Smooth muscle cell (in vitro differentiated cells): ENCODE measurements around the gene ASB16. TPM values are rescaled to one million over a fixed set of nuclear protein-coding genes. Genes with fewer than 3 reads are reported as not detected.

ENCODE experiments used
- DNase-seq: peaks from one replicate; lab custom pipeline; 2025; ENCODE audit not compliant: unreplicated experiment; lab: John Stamatoyannopoulos, UW
- H2AFZ ChIP-seq: fragments of 200-600 bp; sonication (generic); 2 replicates; pipeline ENCODE4 v1.6.0; 2016; ENCODE audit warnings: antibody characterized with exemption, low read depth, mild to moderate bottlenecking
- H3F3A ChIP-seq: fragments of 200-600 bp; sonication (generic); 2 replicates; pipeline ENCODE4 v1.6.0; 2017; ENCODE audit warnings: antibody characterized with exemption, low read depth
- H3K27ac ChIP-seq: fragments of 200-600 bp; sonication (generic); 2 replicates; pipeline ENCODE4 v1.5.1; 2016; ENCODE audit warnings: low read depth, mild to moderate bottlenecking
- H3K27me3 ChIP-seq: fragments of 200-600 bp; sonication (generic); 2 replicates; pipeline ENCODE4 v1.6.1; 2016; ENCODE audit warnings: low read depth, mild to moderate bottlenecking
- H3K36me3 ChIP-seq: fragments of 200-600 bp; sonication (generic); 2 replicates; pipeline ENCODE4 v1.5.1; 2016; ENCODE audit warnings: low read depth
- H3K4me1 ChIP-seq: fragments of 200-600 bp; sonication (generic); 2 replicates; pipeline ENCODE4 v1.5.1; 2016; ENCODE audit warnings: low read depth
- H3K4me2 ChIP-seq: fragments of 200-600 bp; sonication (generic); 2 replicates; pipeline ENCODE4 v1.6.0; 2016; ENCODE audit warnings: mild to moderate bottlenecking
- H3K4me3 ChIP-seq: fragments of 200-600 bp; sonication (generic); 2 replicates; pipeline ENCODE4 v1.5.1; 2016; ENCODE audit warnings: mild to moderate bottlenecking
- H3K79me2 ChIP-seq: fragments of 200-600 bp; sonication (generic); 2 replicates; pipeline ENCODE4 v1.6.0; 2016; ENCODE audit warnings: low read depth, mild to moderate bottlenecking
- H3K9ac ChIP-seq: fragments of 200-600 bp; sonication (generic); 2 replicates; pipeline ENCODE4 v1.6.0; 2016; ENCODE audit warnings: low read depth
- H3K9me3 ChIP-seq: fragments of 200-600 bp; sonication (generic); replicated peaks from 2 replicates; pipeline ENCODE4 v1.5.1; 2016; ENCODE audit warnings: low read depth
- H4K20me1 ChIP-seq: fragments of 200-600 bp; sonication (generic); 2 replicates; pipeline ENCODE4 v1.6.0; 2016; ENCODE audit warnings: low read depth
- CTCF ChIP-seq: fragments of 200-600 bp; sonication (generic); IDR thresholded peaks from 2 replicates; pipeline ENCODE4 v1.5.1; 2017; ENCODE audit warnings: borderline replicate concordance, mild to moderate bottlenecking, antibody characterized with exemption; ENCODE audit not compliant: insufficient read depth, poor library complexity, severe bottlenecking
- WGBS: methylation state at CpG from one replicate; pipeline ENCODE4 v1.1.7; 2016; ENCODE audit warnings: low lambda C conversion rate; 5-methylcytosine and 5-hydroxymethylcytosine counted together
- polyA plus RNA-seq: library from polyadenylated mRNA; unstranded; fragments of >200 nt; fragmentation: Nextera tagmentation; extraction: Ambion mirVana; gene quantifications from 2 replicates; pipeline ENCODE4 v1.2.1, GENCODE V29; 2016
- total RNA-seq: library from RNA; depleted of rRNA; stranded (reverse); fragments of >200 nt; gene quantifications from 2 replicates; pipeline ENCODE4 v1.2.3, GENCODE V29; 2014

ASB16 gene
- total and polyA plus RNA-seq, 2 experiments from 2014 or later: 0.35 TPM; not detected in 1

- H3K4me3 ChIP-seq: no peak overlapping the region
- H3K4me1 ChIP-seq: peaks cover 9% of the 10 kb centered on the region
- no peaks in the 10 kb centered on the region for H3K36me3 ChIP-seq
- H3F3A ChIP-seq: no peaks in the 10 kb centered on the region
- no peak for DNase-seq
- no peaks in the 10 kb centered on the region for H3K9me3 ChIP-seq
- H3K27me3 ChIP-seq: no peaks in the 10 kb centered on the region
- no peak for TF ChIP-seq CTCF
- WGBS: 86% methylated on average over 5 of the region's 5 CpGs
- peak overlapping the region; percentile 48 for H3K4me2 ChIP-seq
- H3K27ac ChIP-seq: no peak overlapping the region
- H4K20me1 ChIP-seq: no peaks in the 10 kb centered on the region
- no peaks in the 10 kb centered on the region for H3K79me2 ChIP-seq
- no peak overlapping the region for H3K9ac ChIP-seq
- no peak overlapping the region for H2AFZ ChIP-seq
These were observed 387 bp upstream of the ASB16 start for GRCh38 chr17:44170135-44170498.

- Histone ChIP-seq H3K4me2 (no peak overlapping the region), H3F3A (no peaks in the 10 kb centered on the region), H3K27ac (no peak overlapping the region), H2AFZ (no peak overlapping the region), H3K4me1 (peaks cover 9% of the 10 kb centered on the region), H3K4me3 (no peak overlapping the region), H3K79me2 (no peaks in the 10 kb centered on the region), H3K9me3 (no peaks in the 10 kb centered on the region), H4K20me1 (no peaks in the 10 kb centered on the region), H3K9ac (no peak overlapping the region), H3K36me3 (no peaks in the 10 kb centered on the region), H3K27me3 (no peaks in the 10 kb centered on the region)
- TF ChIP-seq CTCF: no peak
- no peak for DNase-seq
- 94% methylated on average over 17 of the region's 17 CpGs for WGBS
These were observed 1.5 kb downstream of the ASB16 start for GRCh38 chr17:44171931-44172455.

- H3K9me3 ChIP-seq: no peaks in the 10 kb centered on the region
- peaks cover 9% of the 10 kb centered on the region for H3K4me1 ChIP-seq
- no peak overlapping the region for H3K4me2 ChIP-seq
- no peaks in the 10 kb centered on the region for H4K20me1 ChIP-seq
- WGBS: 100% methylated on average over 2 of the region's 2 CpGs
- no peak overlapping the region for H3K9ac ChIP-seq
- H3K27me3 ChIP-seq: no peaks in the 10 kb centered on the region
- no peak overlapping the region for H3K27ac ChIP-seq
- H3K79me2 ChIP-seq: no peaks in the 10 kb centered on the region
- H3K36me3 ChIP-seq: no peaks in the 10 kb centered on the region
- no peak overlapping the region for H2AFZ ChIP-seq
- no peak for TF ChIP-seq CTCF
- no peak overlapping the region for H3K4me3 ChIP-seq
- no peak for DNase-seq
- no peaks in the 10 kb centered on the region for H3F3A ChIP-seq
These were observed 3.9 kb downstream of the ASB16 start for GRCh38 chr17:44174427-44174826.

- no peaks in the 10 kb centered on the region for H3K9me3 ChIP-seq
- no peaks in the 10 kb centered on the region for H3K79me2 ChIP-seq
- H3F3A ChIP-seq: no peaks in the 10 kb centered on the region
- no peaks in the 10 kb centered on the region for H3K27me3 ChIP-seq
- no peaks in the 10 kb centered on the region for H3K4me1 ChIP-seq
- no peak overlapping the region for H3K27ac ChIP-seq
- H3K4me3 ChIP-seq: no peak overlapping the region
- no peaks in the 10 kb centered on the region for H4K20me1 ChIP-seq
- 95% methylated on average over 1 of the region's 1 CpG for WGBS
- no peak overlapping the region for H3K9ac ChIP-seq
- TF ChIP-seq CTCF: no peak
- no peak for DNase-seq
- H3K36me3 ChIP-seq: no peaks in the 10 kb centered on the region
- no peak overlapping the region for H3K4me2 ChIP-seq
- no peak overlapping the region for H2AFZ ChIP-seq
These were observed 5.8 kb downstream of the ASB16 start for GRCh38 chr17:44176257-44176656.
